H1 (cell line): ENCODE measurements around the gene POMT2. TPM values are rescaled to one million over a fixed set of nuclear protein-coding genes. Genes with fewer than 3 reads are reported as not detected.
A peak's percentile ranks its signal among the peaks of the same experiment; 100 is the strongest.

ENCODE experiments used
- CTCF ChIA-PET: fragments of 300-600 bp; sonication (Branson Sonifier 250); formaldehyde crosslinking; loops from one replicate; lab custom pipeline; 2021; ENCODE audit not compliant: partially characterized antibody; lab: Charles Lee
- POLR2A ChIA-PET: fragments of 300-600 bp; sonication (Branson Sonifier 250); formaldehyde crosslinking; loops from one replicate; lab custom pipeline; 2021; ENCODE audit warnings: inconsistent platforms; ENCODE audit not compliant: partially characterized antibody; lab: Charles Lee
- DNase-seq, 2 experiments: peaks; one replicate each; pipeline versions ENCODE4 v3.0.0 to v3.0.0-alpha.2; 2010 to 2022; ENCODE audit warnings: low spot score in 2 of 2, low read depth in 1 of 2, mixed read lengths in 1 of 2
- FAIRE-seq: peaks from 2 replicates; lab custom pipeline; 2011; peaks lifted over from hg19 to GRCh38; lab: Jason Lieb, UNC
- H2AFZ ChIP-seq: 2 replicates; pipeline ENCODE4 v1.8.1; 2012; ENCODE audit warnings: low read length, inconsistent platforms
- H2AK5ac ChIP-seq: 2 replicates; pipeline ENCODE4 v1.6.1; 2013; ENCODE audit warnings: low read depth, low read length
- H2BK120ac ChIP-seq: replicated peaks from 2 replicates; pipeline ENCODE3; 2013; ENCODE audit warnings: low read depth, low read length, inconsistent platforms
- H2BK12ac ChIP-seq: 2 replicates; pipeline ENCODE4 v1.6.1; 2013; ENCODE audit warnings: low read depth, low read length
- H2BK15ac ChIP-seq: 2 replicates; pipeline ENCODE4 v1.6.1; 2013; ENCODE audit warnings: low read length
- H2BK20ac ChIP-seq: 2 replicates; pipeline ENCODE4 v1.6.1; 2013; ENCODE audit warnings: low read length
- H2BK5ac ChIP-seq: 2 replicates; pipeline ENCODE4 v1.6.1; 2013; ENCODE audit warnings: low read depth, low read length
- H3K14ac ChIP-seq: 2 replicates; pipeline ENCODE4 v1.6.1; 2013; ENCODE audit warnings: inconsistent platforms; ENCODE audit not compliant: insufficient read length
- H3K18ac ChIP-seq: 2 replicates; pipeline ENCODE4 v1.6.1; 2013; ENCODE audit warnings: low read length; ENCODE audit errors: extremely low read depth
- H3K23ac ChIP-seq: 2 replicates; pipeline ENCODE4 v1.6.1; 2013; ENCODE audit warnings: inconsistent platforms; ENCODE audit not compliant: insufficient read length
- H3K23me2 ChIP-seq: 2 replicates; pipeline ENCODE4 v1.6.1; 2013; ENCODE audit warnings: low read depth, low read length
- H3K27ac ChIP-seq: 2 replicates; pipeline ENCODE4 v1.6.1; 2011; ENCODE audit warnings: low read depth, low read length, inconsistent platforms
- H3K27me3 ChIP-seq, 4 experiments: replicated peaks in 1 of 4; 1 replicate in 1 of 4; 2 replicates in 3 of 4; pipeline versions ENCODE4 v1.6.1 to v1.8.1; 2011 to 2013; ENCODE audit warnings: low read length in 3 of 4, mild to moderate bottlenecking in 3 of 4, inconsistent platforms in 2 of 4, mixed read lengths in 2 of 4, moderate library complexity in 1 of 4; ENCODE audit not compliant: control insufficient read depth in 3 of 4, insufficient read depth in 3 of 4; ENCODE audit errors: extremely low read depth in 1 of 4
- H3K36me3 ChIP-seq, 4 experiments: 2 replicates each; pipeline versions ENCODE4 v1.6.1 to v1.8.1; 2011 to 2013; ENCODE audit warnings: mild to moderate bottlenecking in 4 of 4, low read length in 3 of 4, moderate library complexity in 2 of 4, control low read depth in 1 of 4, inconsistent platforms in 1 of 4; ENCODE audit not compliant: insufficient read depth in 4 of 4, control insufficient read depth in 2 of 4
- H3K4ac ChIP-seq: replicated peaks from 2 replicates; pipeline ENCODE3; 2013; ENCODE audit warnings: low read length, low read depth, mixed read lengths, inconsistent platforms; ENCODE audit not compliant: insufficient read length
- H3K4me1 ChIP-seq, 4 experiments: replicated peaks in 1 of 4; 1 replicate in 1 of 4; 2 replicates in 3 of 4; pipeline versions ENCODE4 v1.6.1 to v1.8.1; 2011 to 2013; ENCODE audit warnings: low read length in 3 of 4, inconsistent platforms in 2 of 4, mixed read lengths in 1 of 4; ENCODE audit not compliant: insufficient read depth in 4 of 4, control insufficient read depth in 3 of 4
- H3K4me2 ChIP-seq, 2 experiments: 2 replicates each; pipeline versions ENCODE4 v1.6.1 to v1.8.1; 2011 to 2013; ENCODE audit warnings: low read depth in 2 of 2, low read length in 2 of 2, control low read depth in 1 of 2, inconsistent platforms in 1 of 2, mild to moderate bottlenecking in 1 of 2; ENCODE audit not compliant: insufficient read depth in 1 of 2
- H3K4me3 ChIP-seq, 4 experiments: fragments of 200-600, 300-600 bp in 1 of 4; sonication (generic), shearing (Covaris generic), sonication (Bioruptor Twin) in 1 of 4; 2 replicates each; pipeline versions ENCODE4 v1.5.1 to v1.8.1; 2011 to 2016; ENCODE audit warnings: low read length in 4 of 4, low read depth in 3 of 4, control low read depth in 2 of 4, inconsistent platforms in 2 of 4, mild to moderate bottlenecking in 2 of 4, mixed read lengths in 1 of 4, moderate library complexity in 1 of 4; ENCODE audit not compliant: insufficient read depth in 2 of 4; ENCODE audit errors: extremely low read depth in 1 of 4
- H3K56ac ChIP-seq: replicated peaks from 2 replicates; pipeline ENCODE3; 2013; ENCODE audit warnings: low read depth, mild to moderate bottlenecking, mixed read lengths, low read length, inconsistent platforms; ENCODE audit not compliant: insufficient read length
- H3K79me1 ChIP-seq: 2 replicates; pipeline ENCODE4 v1.6.1; 2013; ENCODE audit warnings: low read depth, low read length, control low read depth
- H3K79me2 ChIP-seq, 2 experiments: 2 replicates each; pipeline versions ENCODE4 v1.6.1 to v1.8.1; 2012 to 2013; ENCODE audit warnings: low read length in 2 of 2, mild to moderate bottlenecking in 2 of 2, inconsistent platforms in 1 of 2; ENCODE audit not compliant: insufficient read depth in 2 of 2, control insufficient read depth in 1 of 2
- H3K9ac ChIP-seq, 4 experiments: replicated peaks in 1 of 4; 1 replicate in 1 of 4; 2 replicates in 3 of 4; pipeline versions ENCODE4 v1.6.1 to v1.8.1; 2011 to 2013; ENCODE audit warnings: low read depth in 3 of 4, low read length in 3 of 4, control low read depth in 2 of 4, mild to moderate bottlenecking in 2 of 4, moderate library complexity in 2 of 4, inconsistent platforms in 1 of 4; ENCODE audit errors: extremely low read depth in 1 of 4
- H3K9me3 ChIP-seq, 2 experiments: 2 replicates each; pipeline versions ENCODE4 v1.6.1 to v1.8.1; 2012 to 2013; ENCODE audit warnings: mild to moderate bottlenecking in 2 of 2, moderate library complexity in 2 of 2, control low read depth in 1 of 2, inconsistent platforms in 1 of 2, low read depth in 1 of 2, low read length in 1 of 2, mixed read lengths in 1 of 2; ENCODE audit not compliant: insufficient read depth in 2 of 2
- H4K20me1 ChIP-seq, 2 experiments: replicated peaks in 1 of 2; 2 replicates each; pipeline versions ENCODE3 to v1.8.1; 2011 to 2013; ENCODE audit warnings: inconsistent platforms in 2 of 2, low read length in 2 of 2, mild to moderate bottlenecking in 1 of 2; ENCODE audit not compliant: insufficient read depth in 2 of 2, control insufficient read depth in 1 of 2
- H4K5ac ChIP-seq: 2 replicates; pipeline ENCODE4 v1.6.1; 2013; ENCODE audit warnings: low read length, low read depth, mixed read lengths, inconsistent platforms; ENCODE audit not compliant: insufficient read length
- H4K8ac ChIP-seq: 2 replicates; pipeline ENCODE4 v1.8.0; 2013; ENCODE audit warnings: mild to moderate bottlenecking, moderate library complexity, low read length, inconsistent platforms; ENCODE audit not compliant: insufficient read depth; ENCODE audit errors: extremely low read depth
- H4K91ac ChIP-seq: replicated peaks from 2 replicates; pipeline ENCODE3; 2013; ENCODE audit warnings: low read length, mixed read lengths, inconsistent platforms; ENCODE audit not compliant: insufficient read length
- ASH2L ChIP-seq: fragments of 200-600, 300-600 bp; sonication (generic); IDR thresholded peaks from one replicate; pipeline ENCODE4 v1.7.1; 2017; ENCODE audit warnings: low read length
- EP300 ChIP-seq, 2 experiments: IDR thresholded peaks; 1 replicate in 1 of 2; 2 replicates in 1 of 2; pipeline ENCODE4 v1.6.1; 2011 to 2012; ENCODE audit warnings: low read depth in 2 of 2, low read length in 2 of 2, mild to moderate bottlenecking in 2 of 2, borderline replicate concordance in 1 of 2, inconsistent platforms in 1 of 2, moderate library complexity in 1 of 2
- GABPA ChIP-seq: IDR thresholded peaks from 2 replicates; pipeline ENCODE4 v1.6.1; 2011; ENCODE audit warnings: mild to moderate bottlenecking, low read length, moderate library complexity, borderline replicate concordance; ENCODE audit not compliant: insufficient read depth
- HDAC2 ChIP-seq, 2 experiments: fragments of 300-600 bp in 1 of 2; sonication (generic) in 1 of 2; IDR thresholded peaks; 2 replicates each; pipeline ENCODE4 v1.6.1; 2011 to 2012; ENCODE audit warnings: low read depth in 2 of 2, low read length in 2 of 2, mild to moderate bottlenecking in 2 of 2, moderate library complexity in 2 of 2, borderline replicate concordance in 1 of 2, inconsistent platforms in 1 of 2
- KDM4A ChIP-seq: IDR thresholded peaks from one replicate; pipeline ENCODE4 v1.7.1; 2012; ENCODE audit warnings: low read depth, mild to moderate bottlenecking, moderate library complexity, low read length, inconsistent platforms; ENCODE audit not compliant: severe bottlenecking
- MAFK ChIP-seq: IDR thresholded peaks from 2 replicates; pipeline ENCODE4 v1.6.1; 2012; ENCODE audit warnings: low read depth, mild to moderate bottlenecking, improper control_type of control experiment, low read length
- RAD21 ChIP-seq, 2 experiments: IDR thresholded peaks in 1 of 2; conservative IDR thresholded peaks in 1 of 2; 2 replicates each; pipeline ENCODE4 v1.6.1; 2011; ENCODE audit warnings: low read depth in 2 of 2, low read length in 2 of 2, improper control_type of control experiment in 1 of 2, inconsistent platforms in 1 of 2, mild to moderate bottlenecking in 1 of 2, moderate library complexity in 1 of 2
- RXRA ChIP-seq: IDR thresholded peaks from 2 replicates; pipeline ENCODE4 v1.6.1; 2011; ENCODE audit warnings: low read depth, mild to moderate bottlenecking, low read length, moderate library complexity; ENCODE audit not compliant: insufficient read depth
- SP1 ChIP-seq: IDR thresholded peaks from 2 replicates; pipeline ENCODE4 v1.6.1; 2011; ENCODE audit warnings: low read depth, low read length
- SUZ12 ChIP-seq: fragments of 200-600 bp; sonication (generic); IDR thresholded peaks from 2 replicates; pipeline ENCODE4 v1.6.1; 2012; ENCODE audit warnings: mild to moderate bottlenecking, inconsistent platforms, low read length, moderate library complexity, mixed read lengths
- TAF1 ChIP-seq: IDR thresholded peaks from 2 replicates; pipeline ENCODE4 v1.6.1; 2011; ENCODE audit warnings: mild to moderate bottlenecking, low read depth, low read length
- TEAD4 ChIP-seq: IDR thresholded peaks from 2 replicates; pipeline ENCODE4 v1.6.1; 2012; ENCODE audit warnings: low read depth, low read length, inconsistent platforms, mixed read lengths
- WGBS, 2 experiments: shearing (Covaris generic) in 1 of 2; methylation state at CpG; one replicate each; pipeline versions ENCODE4 v1.1.6 to v1.1.7; 2013 to 2015; ENCODE audit warnings: low lambda C conversion rate in 2 of 2, mixed read lengths in 2 of 2, inconsistent platforms in 1 of 2, low coverage in 1 of 2, missing lambda C conversion rate in 1 of 2; ENCODE audit not compliant: insufficient replicate concordance in 2 of 2, insufficient coverage in 1 of 2, insufficient read length in 1 of 2; ENCODE audit errors: extremely low coverage in 1 of 2, missing lambda C conversion rate in 1 of 2; 5-methylcytosine and 5-hydroxymethylcytosine counted together
- polyA plus RNA-seq, 7 experiments: library from polyadenylated mRNA; depleted of rRNA in 3 of 7; stranded (reverse) in 5 of 7; unstranded in 2 of 7; fragments of >200 nt in 5 of 7; fragments of 200-250 nt in 2 of 7; gene quantifications; 1 replicate in 5 of 7; 2 replicates in 1 of 7; 4 replicates in 1 of 7; pipeline versions ENCODE4 v1.2.1 to v1.2.3, GENCODE V29; 2011 to 2013; ENCODE audit warnings: missing spikeins in 2 of 7, mixed read lengths in 2 of 7
- total RNA-seq: library from RNA; stranded (reverse); fragmentation: NEBNext Ultra II Directional; extraction: Animal tissue kit (Norgen Biotek cat#: 25700); gene quantifications from 2 replicates; pipeline ENCODE4 v1.2.1, GENCODE V29; 2021

The POMT2 gene
- total and polyA plus RNA-seq, 2 of the 8 experiments (the other 6 are each of a cell fraction or from before 2014, with no cell fraction given), result 20.8 to 44.9 TPM

DNA sequence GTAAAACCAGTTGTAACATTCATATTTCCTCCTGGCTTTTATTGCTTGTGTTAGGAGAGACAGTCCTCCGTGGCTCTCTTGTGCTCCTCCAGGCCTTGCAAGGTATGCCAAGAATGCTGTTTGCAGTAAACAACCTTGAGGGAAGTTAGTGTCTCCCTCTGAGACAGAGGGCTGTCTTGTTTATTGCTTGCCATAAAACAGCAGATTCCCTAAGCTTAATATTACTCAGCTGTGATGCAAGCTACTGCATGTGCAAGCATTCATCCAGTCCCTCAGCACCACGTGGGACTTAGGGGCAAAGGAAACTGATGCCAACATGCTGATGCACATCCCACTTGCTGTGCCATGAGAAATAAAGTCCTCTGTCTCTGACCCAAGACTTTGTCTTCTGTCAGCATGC is 6.6 kb downstream of the POMT2 start:
- Histone ChIP-seq H3K23me2 (no peaks in the 10 kb centered on the region), H3K27ac (peak overlapping the region; percentile 73; the same call in 1 of the 2 replicates), H3K79me2 (peaks cover 6 to 47% of the 10 kb centered on the region in 2 experiments), H2BK120ac (no peak overlapping the region), H2BK5ac (peak overlapping the region; percentile 20; the same call in 1 of the 2 replicates), H2BK12ac (peak overlapping the region; percentile 63), H3K4me2 (peak overlapping the region; percentile 34 to 43; a peak in 3 of 4 replicates), H3K18ac (no peak overlapping the region; the same call in 1 of the 2 replicates), H3K56ac (no peak overlapping the region), H3K36me3 (no peaks in the 10 kb centered on the region), H3K4ac (no peak overlapping the region), H4K91ac (no peak overlapping the region), H2AFZ (no peak overlapping the region), H3K14ac (no peak overlapping the region), H3K9ac (peak overlapping the region in 1 of 4 experiments; percentile 14; a peak in 1 of 7 replicates), H4K20me1 (peaks cover 0 to 2% of the 10 kb centered on the region in 2 experiments), H3K4me1 (peaks cover 11 to 25% (median 14%) of the 10 kb centered on the region in 4 experiments; a peak in 6 of 7 replicates), H3K27me3 (no peaks in the 10 kb centered on the region), H4K5ac (no peak overlapping the region), H3K4me3 (no peak overlapping the region), H3K9me3 (no peaks in the 10 kb centered on the region), H2AK5ac (peak overlapping the region; percentile 57; the same call in 1 of the 2 replicates), H3K79me1 (peaks cover 10% of the 10 kb centered on the region), H3K23ac (no peak overlapping the region), H2BK20ac (no peak overlapping the region), H4K8ac (no peak overlapping the region), H2BK15ac (no peak overlapping the region; the same call in 1 of the 2 replicates)
- peak; percentile 30 for TF ChIP-seq ASH2L
- TF ChIP-seq RAD21 (IDR thresholded peaks at IDR 0.05 in 1 of 2, conservative IDR thresholded peaks at IDR 0.05 in 1 of 2; ENCODE audit: low read depth in 2 of 2, low read length in 2 of 2), result peak in 1 of 2 experiments; percentile 16; a peak in 2 of 4 replicates
- no peak for TF ChIP-seq MAFK
- no peak for TF ChIP-seq HDAC2 (IDR thresholded peaks at IDR 0.05; ENCODE audit: borderline replicate concordance in 1 of 2, low read depth in 2 of 2, low read length in 2 of 2)
- TF ChIP-seq SUZ12, result no peak
- peak; percentile 99 for TF ChIP-seq TEAD4
- no peak for TF ChIP-seq RXRA
- TF ChIP-seq GABPA, result no peak
- TF ChIP-seq EP300 (IDR thresholded peaks at IDR 0.05; ENCODE audit: borderline replicate concordance in 1 of 2, low read depth in 2 of 2, low read length in 2 of 2), result peak in 1 of 2 experiments; percentile 50; a peak in 1 of 3 replicates
- no peak for TF ChIP-seq KDM4A
- peak; percentile 74 for TF ChIP-seq SP1
- TF ChIP-seq TAF1, result 0 out of 2 replicates have a peak, but pooled peaks have one; percentile 26
- FAIRE-seq (peak; percentile 74), DNase-seq (no peak)
- ChIA-PET POLR2A (interaction anchor here (1.0 to 2.0 kb wide), 2 partner anchors 19 to 58 kb away, joined by 3 to 6 read pairs; no protein-coding TSS in a partner anchor), CTCF (interaction anchor here (1.0 to 8.6 kb wide), 11 partner anchors 12 to 161 kb away, joined by 3 to 353 read pairs (median 8); partner anchors contain the start of genes SAMD15 and TMED8)
- 19% methylated on average over 2 of the region's 2 CpGs; no CpG with 5 or more reads in 1 of the 2 experiments for WGBS, 2 experiments
